H1 (cell line): ENCODE measurements around the gene ARMC9. TPM values are rescaled to one million over a fixed set of nuclear protein-coding genes. Genes with fewer than 3 reads are reported as not detected.

ENCODE experiments used
- FOSL1 ChIP-seq: IDR thresholded peaks from 2 replicates; pipeline ENCODE4 v1.6.1; 2011; ENCODE audit warnings: mild to moderate bottlenecking, low read depth, low read length, moderate library complexity; ENCODE audit not compliant: insufficient read depth
- TAF7 ChIP-seq: optimal IDR thresholded peaks from 2 replicates; pipeline ENCODE3; 2011; ENCODE audit warnings: low read depth, mild to moderate bottlenecking, inconsistent platforms, low read length, moderate library complexity, borderline replicate concordance
- YY1 ChIP-seq: IDR thresholded peaks from 2 replicates; pipeline ENCODE4 v1.6.1; 2011; ENCODE audit warnings: low read depth, mild to moderate bottlenecking, low read length
- polyA plus RNA-seq, 7 experiments: library from polyadenylated mRNA; depleted of rRNA in 3 of 7; stranded (reverse) in 5 of 7; unstranded in 2 of 7; fragments of >200 nt in 5 of 7; fragments of 200-250 nt in 2 of 7; gene quantifications; 1 replicate in 5 of 7; 2 replicates in 1 of 7; 4 replicates in 1 of 7; pipeline versions ENCODE4 v1.2.1 to v1.2.3, GENCODE V29; 2011 to 2013; ENCODE audit warnings: missing spikeins in 2 of 7, mixed read lengths in 2 of 7
- total RNA-seq: library from RNA; stranded (reverse); fragmentation: NEBNext Ultra II Directional; extraction: Animal tissue kit (Norgen Biotek cat#: 25700); gene quantifications from 2 replicates; pipeline ENCODE4 v1.2.1, GENCODE V29; 2021
- TF ChIP-seq, protein P1 (sequence below): fragments of 300-600 bp; sonication (generic); IDR thresholded peaks from 2 replicates; pipeline ENCODE4 v1.7.1; 2012; ENCODE audit warnings: low read length, moderate library complexity, mild to moderate bottlenecking, inconsistent platforms; ENCODE audit not compliant: insufficient replicate concordance
- TF ChIP-seq, protein P2 (sequence below), 3 experiments: IDR thresholded peaks; 1 replicate in 2 of 3; 2 replicates in 1 of 3; pipeline versions ENCODE4 v1.5.1 to v1.6.1; 2011; ENCODE audit warnings: low read length in 3 of 3, mild to moderate bottlenecking in 3 of 3, inconsistent platforms in 2 of 3, low read depth in 1 of 3, moderate library complexity in 1 of 3; ENCODE audit not compliant: insufficient read depth in 1 of 3; ENCODE audit errors: control extremely low read depth in 1 of 3
- TF ChIP-seq, protein P3 (sequence below): IDR thresholded peaks from 2 replicates; pipeline ENCODE4 v1.6.1; 2012; ENCODE audit warnings: inconsistent platforms

Gene ARMC9
- total and polyA plus RNA-seq, 2 of the 8 experiments (the other 6 are each of a cell fraction or from before 2014, with no cell fraction given), result 23.2 to 36.1 TPM

DNA sequence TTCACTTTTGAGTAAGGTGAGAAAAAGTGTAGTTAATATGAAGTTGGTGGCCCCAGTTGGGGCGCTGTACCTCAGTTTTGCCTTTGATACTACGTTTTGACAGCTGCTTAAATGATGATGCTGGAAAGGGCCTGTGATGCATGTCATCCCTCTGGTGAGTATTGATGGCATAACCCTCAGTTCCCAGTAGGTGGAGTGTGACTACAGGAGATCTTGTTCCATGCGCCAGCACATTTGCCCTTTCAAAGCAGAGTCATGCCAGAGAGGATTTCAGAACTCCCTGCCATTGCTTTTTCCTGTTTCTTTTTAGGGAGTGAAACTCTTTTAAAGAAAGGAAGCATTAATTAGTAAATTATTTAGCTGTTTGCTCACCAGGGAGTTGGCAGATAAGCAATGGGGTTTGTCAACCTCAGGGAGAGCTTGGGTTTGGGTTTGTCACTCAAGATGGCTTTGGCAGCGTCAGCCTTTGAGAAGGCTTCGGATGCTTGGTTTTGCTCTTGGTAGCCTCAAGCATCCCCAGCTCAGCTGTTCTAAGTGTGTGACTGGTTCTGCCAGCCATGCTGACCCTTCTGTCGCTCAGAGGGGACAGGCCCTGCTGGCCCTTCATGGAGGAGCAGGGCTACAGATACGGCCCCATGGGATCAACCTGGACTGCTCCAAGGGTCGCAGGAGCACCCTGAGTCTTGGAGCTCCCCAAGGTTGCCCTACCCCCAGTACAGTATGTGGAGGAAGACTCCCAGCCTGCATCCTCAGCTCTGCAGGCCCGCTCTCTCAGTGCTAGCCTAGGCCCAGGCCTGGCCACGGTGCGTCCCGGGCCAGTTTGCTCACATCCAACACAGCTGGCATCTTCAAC, 29.1 kb downstream of the ARMC9 start (continued):
- TF ChIP-seq, protein P1, sequence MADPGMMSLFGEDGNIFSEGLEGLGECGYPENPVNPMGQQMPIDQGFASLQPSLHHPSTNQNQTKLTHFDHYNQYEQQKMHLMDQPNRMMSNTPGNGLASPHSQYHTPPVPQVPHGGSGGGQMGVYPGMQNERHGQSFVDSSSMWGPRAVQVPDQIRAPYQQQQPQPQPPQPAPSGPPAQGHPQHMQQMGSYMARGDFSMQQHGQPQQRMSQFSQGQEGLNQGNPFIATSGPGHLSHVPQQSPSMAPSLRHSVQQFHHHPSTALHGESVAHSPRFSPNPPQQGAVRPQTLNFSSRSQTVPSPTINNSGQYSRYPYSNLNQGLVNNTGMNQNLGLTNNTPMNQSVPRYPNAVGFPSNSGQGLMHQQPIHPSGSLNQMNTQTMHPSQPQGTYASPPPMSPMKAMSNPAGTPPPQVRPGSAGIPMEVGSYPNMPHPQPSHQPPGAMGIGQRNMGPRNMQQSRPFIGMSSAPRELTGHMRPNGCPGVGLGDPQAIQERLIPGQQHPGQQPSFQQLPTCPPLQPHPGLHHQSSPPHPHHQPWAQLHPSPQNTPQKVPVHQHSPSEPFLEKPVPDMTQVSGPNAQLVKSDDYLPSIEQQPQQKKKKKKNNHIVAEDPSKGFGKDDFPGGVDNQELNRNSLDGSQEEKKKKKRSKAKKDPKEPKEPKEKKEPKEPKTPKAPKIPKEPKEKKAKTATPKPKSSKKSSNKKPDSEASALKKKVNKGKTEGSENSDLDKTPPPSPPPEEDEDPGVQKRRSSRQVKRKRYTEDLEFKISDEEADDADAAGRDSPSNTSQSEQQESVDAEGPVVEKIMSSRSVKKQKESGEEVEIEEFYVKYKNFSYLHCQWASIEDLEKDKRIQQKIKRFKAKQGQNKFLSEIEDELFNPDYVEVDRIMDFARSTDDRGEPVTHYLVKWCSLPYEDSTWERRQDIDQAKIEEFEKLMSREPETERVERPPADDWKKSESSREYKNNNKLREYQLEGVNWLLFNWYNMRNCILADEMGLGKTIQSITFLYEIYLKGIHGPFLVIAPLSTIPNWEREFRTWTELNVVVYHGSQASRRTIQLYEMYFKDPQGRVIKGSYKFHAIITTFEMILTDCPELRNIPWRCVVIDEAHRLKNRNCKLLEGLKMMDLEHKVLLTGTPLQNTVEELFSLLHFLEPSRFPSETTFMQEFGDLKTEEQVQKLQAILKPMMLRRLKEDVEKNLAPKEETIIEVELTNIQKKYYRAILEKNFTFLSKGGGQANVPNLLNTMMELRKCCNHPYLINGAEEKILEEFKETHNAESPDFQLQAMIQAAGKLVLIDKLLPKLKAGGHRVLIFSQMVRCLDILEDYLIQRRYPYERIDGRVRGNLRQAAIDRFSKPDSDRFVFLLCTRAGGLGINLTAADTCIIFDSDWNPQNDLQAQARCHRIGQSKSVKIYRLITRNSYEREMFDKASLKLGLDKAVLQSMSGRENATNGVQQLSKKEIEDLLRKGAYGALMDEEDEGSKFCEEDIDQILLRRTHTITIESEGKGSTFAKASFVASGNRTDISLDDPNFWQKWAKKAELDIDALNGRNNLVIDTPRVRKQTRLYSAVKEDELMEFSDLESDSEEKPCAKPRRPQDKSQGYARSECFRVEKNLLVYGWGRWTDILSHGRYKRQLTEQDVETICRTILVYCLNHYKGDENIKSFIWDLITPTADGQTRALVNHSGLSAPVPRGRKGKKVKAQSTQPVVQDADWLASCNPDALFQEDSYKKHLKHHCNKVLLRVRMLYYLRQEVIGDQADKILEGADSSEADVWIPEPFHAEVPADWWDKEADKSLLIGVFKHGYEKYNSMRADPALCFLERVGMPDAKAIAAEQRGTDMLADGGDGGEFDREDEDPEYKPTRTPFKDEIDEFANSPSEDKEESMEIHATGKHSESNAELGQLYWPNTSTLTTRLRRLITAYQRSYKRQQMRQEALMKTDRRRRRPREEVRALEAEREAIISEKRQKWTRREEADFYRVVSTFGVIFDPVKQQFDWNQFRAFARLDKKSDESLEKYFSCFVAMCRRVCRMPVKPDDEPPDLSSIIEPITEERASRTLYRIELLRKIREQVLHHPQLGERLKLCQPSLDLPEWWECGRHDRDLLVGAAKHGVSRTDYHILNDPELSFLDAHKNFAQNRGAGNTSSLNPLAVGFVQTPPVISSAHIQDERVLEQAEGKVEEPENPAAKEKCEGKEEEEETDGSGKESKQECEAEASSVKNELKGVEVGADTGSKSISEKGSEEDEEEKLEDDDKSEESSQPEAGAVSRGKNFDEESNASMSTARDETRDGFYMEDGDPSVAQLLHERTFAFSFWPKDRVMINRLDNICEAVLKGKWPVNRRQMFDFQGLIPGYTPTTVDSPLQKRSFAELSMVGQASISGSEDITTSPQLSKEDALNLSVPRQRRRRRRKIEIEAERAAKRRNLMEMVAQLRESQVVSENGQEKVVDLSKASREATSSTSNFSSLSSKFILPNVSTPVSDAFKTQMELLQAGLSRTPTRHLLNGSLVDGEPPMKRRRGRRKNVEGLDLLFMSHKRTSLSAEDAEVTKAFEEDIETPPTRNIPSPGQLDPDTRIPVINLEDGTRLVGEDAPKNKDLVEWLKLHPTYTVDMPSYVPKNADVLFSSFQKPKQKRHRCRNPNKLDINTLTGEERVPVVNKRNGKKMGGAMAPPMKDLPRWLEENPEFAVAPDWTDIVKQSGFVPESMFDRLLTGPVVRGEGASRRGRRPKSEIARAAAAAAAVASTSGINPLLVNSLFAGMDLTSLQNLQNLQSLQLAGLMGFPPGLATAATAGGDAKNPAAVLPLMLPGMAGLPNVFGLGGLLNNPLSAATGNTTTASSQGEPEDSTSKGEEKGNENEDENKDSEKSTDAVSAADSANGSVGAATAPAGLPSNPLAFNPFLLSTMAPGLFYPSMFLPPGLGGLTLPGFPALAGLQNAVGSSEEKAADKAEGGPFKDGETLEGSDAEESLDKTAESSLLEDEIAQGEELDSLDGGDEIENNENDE, result no peak
- TF ChIP-seq, protein P2, sequence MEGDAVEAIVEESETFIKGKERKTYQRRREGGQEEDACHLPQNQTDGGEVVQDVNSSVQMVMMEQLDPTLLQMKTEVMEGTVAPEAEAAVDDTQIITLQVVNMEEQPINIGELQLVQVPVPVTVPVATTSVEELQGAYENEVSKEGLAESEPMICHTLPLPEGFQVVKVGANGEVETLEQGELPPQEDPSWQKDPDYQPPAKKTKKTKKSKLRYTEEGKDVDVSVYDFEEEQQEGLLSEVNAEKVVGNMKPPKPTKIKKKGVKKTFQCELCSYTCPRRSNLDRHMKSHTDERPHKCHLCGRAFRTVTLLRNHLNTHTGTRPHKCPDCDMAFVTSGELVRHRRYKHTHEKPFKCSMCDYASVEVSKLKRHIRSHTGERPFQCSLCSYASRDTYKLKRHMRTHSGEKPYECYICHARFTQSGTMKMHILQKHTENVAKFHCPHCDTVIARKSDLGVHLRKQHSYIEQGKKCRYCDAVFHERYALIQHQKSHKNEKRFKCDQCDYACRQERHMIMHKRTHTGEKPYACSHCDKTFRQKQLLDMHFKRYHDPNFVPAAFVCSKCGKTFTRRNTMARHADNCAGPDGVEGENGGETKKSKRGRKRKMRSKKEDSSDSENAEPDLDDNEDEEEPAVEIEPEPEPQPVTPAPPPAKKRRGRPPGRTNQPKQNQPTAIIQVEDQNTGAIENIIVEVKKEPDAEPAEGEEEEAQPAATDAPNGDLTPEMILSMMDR (IDR thresholded peaks at IDR 0.05; ENCODE audit: control extremely low read depth in 1 of 3, insufficient read depth in 1 of 3, low read depth in 1 of 3, low read length in 3 of 3), result peak; percentile 65 to 91 (median 89)
- no peak for TF ChIP-seq TAF7
- TF ChIP-seq YY1, result 0 out of 2 replicates have a peak, but pooled peaks have one; percentile 5
- TF ChIP-seq, protein P3, sequence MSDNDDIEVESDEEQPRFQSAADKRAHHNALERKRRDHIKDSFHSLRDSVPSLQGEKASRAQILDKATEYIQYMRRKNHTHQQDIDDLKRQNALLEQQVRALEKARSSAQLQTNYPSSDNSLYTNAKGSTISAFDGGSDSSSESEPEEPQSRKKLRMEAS, result peak; percentile 63
- no peak for TF ChIP-seq FOSL1
